Cardiac fibroblast (primary cell): ENCODE results near the gene PHLDA3.

Experiments used
- DNase-seq, 2 donors: peaks; one replicate each; pipeline versions ENCODE4 v3.0.0 to v3.0.0-alpha.2; 2010; ENCODE audit warnings: low read depth in 2 of 2
- H3K4me3 ChIP-seq, 2 donors: replicated peaks in 1 of 2; 1 replicate in 1 of 2; 2 replicates in 1 of 2; pipeline ENCODE4 v1.5.1; 2011; ENCODE audit warnings: low read depth in 2 of 2, low read length in 2 of 2, mild to moderate bottlenecking in 2 of 2, moderate library complexity in 1 of 2
- CTCF ChIP-seq: IDR thresholded peaks from one replicate; pipeline ENCODE4 v1.5.1; 2011; ENCODE audit warnings: low read depth, mild to moderate bottlenecking, low read length, inconsistent platforms

Gene PHLDA3

DNA sequence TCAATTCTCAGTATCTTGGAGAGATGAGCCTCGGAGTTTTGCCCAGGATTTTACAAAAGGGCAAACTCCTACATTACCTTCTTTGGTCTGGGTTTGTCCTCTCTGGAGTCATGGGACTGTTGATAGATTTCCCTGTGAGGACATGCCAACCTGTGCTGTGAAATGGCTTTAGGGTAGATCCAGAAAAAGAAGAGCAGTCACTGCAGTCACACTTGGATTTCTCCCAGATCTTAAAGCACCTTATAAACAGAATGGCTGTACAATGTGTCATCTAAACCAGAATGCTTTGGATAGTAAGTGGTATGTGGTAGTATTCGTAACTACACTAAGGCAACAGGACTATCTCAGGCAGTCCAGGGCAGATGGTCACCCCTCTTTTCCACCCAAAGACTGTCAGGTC lies 39.8 kb upstream of the PHLDA3 start:
- no peak overlapping the region for H3K4me3 ChIP-seq
- no peak for TF ChIP-seq CTCF
- no peak for DNase-seq

GRCh38 chr1:201507360-201507675 lies 38.3 kb upstream of the PHLDA3 start:
- no peak for TF ChIP-seq CTCF
- no peak for DNase-seq
- peak overlapping the region; percentile 23 to 79 for H3K4me3 ChIP-seq

GRCh38 chr1:201506557-201507359 lies 37.8 kb upstream of the PHLDA3 start, which contains the start of gene CSRP1:
Gene CSRP1, minus strand, starts transcription at chr1:201507123. Its CDS starts 10,820 bp downstream, at chr1:201496303.
- peak; percentile 82 to 89 for DNase-seq
- TF ChIP-seq CTCF = no peak
- H3K4me3 ChIP-seq = peak within 1 kb of the TSS; percentile 79

- DNase-seq = peak in 1 of 2 donors; percentile 27
- TF ChIP-seq CTCF = no peak
- H3K4me3 ChIP-seq = peak overlapping the region; percentile 79
Observed at GRCh38 chr1:201506092-201506491, 37.1 kb upstream of the PHLDA3 start.

- no peak for TF ChIP-seq CTCF
- peak; percentile 83 to 88 for DNase-seq
- H3K4me3 ChIP-seq = peak overlapping the region; percentile 79
Observed at GRCh38 chr1:201505503-201505890, 36.5 kb upstream of the PHLDA3 start.

DNA sequence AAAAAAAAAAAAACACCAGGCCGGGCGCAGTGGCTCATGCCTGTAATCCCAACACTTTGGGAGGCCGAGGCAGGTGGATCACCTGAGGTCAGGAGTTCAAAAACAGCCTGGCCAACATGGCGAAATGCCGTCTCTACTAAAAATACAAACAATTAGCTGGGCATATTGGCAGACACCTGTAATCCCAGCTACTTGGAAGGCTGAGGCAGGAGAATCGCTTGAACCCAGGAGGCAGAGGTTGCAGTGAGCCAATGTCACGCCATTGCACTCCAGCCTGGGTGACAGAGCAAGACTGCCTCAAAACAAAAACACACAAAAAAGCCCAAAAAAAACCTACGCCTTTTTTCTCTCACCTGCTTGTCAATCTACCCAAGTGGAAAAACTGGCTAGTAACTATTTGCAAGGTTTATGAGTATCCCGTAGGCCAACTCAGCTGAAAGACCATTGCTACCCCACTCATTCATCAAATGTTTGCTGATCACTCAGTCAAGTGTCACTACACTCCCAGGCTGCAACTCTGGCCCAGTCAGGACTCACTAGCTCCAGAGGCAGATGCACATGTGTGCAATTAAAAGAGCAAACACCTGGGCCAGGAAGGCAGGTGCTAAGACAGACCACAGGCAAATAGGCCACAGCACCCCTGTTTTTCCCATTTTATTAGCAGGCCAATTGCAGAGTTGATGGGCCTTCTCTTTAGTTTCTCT lies 36.0 kb upstream of the PHLDA3 start:
- TF ChIP-seq CTCF = no peak
- H3K4me3 ChIP-seq = peak overlapping the region; percentile 79
- DNase-seq = no peak
